Putamen (tissue), 1 donor: ENCODE results near the gene SCLY.
A peak's percentile ranks its signal among the peaks of the same experiment; 100 is the strongest.
"Not testable (repeated sequence)": the region's sequence is repeated elsewhere in the genome, so short reads cannot be mapped to it uniquely, and the experiment has no call there.

ENCODE experiments used
- DNase-seq: peaks from one replicate; pipeline ENCODE4 v3.0.0-alpha.2; 2016; ENCODE audit warnings: low spot score

SCLY gene

DNA sequence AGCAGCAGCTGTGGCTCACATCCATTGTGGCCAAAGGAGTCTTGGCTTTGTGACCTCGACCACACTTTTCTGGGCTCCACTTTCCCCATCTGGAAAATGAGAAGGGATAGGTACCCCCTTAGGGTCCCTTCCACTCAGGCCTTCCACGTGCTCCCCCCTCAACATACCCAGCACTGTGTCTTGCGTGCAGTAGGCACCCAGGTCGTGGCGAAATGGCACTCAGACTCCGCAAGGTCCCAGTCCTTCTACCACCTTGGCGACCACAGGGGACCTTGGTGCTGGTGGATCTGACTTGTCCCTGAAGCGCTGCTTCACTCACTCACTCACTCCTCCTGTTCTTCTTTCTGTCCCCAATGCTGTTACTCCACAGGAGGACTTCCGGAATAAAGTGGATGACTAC lies 19.9 kb upstream of the SCLY start:
- no peak for DNase-seq

DNA sequence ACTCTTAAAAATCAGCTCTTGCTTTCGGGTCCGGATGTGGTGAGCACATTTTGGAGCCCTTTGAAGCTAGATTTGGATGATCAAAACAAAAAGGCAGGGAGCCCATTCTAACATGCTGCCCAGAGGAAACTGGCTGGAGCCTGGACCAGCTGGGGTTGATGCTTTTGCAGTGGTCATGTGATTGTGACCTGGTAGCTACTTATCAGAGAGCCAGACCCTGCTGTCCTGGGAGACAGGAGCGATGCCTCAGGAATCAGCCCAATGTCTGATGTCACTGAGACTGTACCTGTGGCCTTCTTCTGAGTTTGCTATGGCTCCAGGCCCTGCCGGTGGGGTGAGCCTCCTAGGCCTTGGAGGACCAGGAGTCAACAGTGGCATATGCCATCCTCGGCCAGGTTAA lies 18.7 kb upstream of the SCLY start:
- DNase-seq: no peak

DNA sequence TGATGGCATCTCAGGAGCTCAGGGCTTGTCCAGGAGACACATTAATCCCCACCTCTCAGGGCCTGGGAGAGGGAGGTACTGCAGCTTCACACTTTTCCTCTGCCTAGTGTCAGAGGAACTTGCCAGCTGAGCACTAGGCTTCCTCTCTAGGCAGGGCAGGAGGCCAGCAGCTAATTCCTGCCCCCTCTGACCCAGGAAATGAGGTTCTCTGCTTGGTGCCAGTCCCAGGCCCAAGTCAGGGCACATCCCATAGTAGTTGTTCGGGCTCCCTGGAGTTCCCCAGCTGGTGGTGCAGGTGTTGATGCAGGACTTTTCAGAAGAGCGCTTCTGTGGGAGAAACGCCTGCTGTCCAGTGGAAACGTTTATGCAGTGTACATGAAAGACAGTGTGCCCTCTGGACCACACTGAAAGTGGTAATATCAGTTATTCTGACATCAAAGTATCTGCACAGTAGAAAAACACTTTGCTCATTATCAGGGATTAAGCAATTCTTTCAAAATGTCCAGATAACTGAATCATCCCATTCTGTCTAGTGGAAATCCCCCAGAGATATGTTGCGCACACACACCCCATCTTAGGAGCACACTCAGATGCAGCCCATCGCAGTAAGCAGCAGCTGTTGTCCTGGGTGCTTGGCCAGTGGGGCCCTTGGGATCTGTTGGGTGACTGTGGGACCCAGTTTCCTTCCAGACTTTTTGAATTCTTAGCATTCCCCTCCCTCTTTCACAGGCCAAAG lies 17.8 kb upstream of the SCLY start:
- no peak for DNase-seq

DNA sequence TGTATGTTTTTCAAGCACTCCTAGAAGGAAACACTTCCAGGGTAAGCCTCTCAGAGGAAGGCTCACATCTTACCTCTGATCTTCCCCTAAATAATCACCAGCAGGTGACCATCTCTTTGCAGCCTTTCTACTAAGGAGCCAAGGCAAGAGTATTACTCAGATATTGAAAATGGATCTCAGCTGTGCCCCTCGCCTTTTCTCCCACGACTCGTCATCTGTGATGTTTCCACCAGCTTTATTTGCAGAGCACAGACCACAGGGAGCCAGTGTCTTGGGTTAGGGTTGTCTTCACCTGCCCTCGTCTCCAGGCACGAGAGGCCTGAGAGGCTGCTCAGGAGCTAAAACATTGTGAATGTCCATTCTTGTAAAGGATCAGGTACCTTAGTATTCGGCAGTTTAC lies 16.9 kb upstream of the SCLY start:
- DNase-seq: no peak

DNA sequence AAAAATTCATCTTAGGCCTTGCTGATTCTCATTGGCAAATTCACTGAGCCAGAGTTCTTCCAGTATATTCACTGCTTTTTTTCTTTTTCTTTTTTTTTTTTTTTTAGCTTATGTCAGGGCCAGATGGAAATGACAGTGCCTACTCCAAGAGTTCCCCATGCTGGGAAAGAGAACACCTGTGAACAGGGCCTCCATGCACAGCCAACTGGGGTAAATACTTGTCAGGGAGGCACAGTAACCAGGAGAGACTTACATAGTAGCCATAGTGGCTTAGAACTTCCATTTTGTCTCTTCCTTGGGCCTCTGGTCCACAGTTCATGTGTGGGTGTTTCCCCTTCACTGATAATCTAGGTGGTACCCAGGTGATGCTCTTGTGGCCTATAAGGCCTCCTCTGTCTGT lies 15.2 kb upstream of the SCLY start:
- no peak for DNase-seq

DNA sequence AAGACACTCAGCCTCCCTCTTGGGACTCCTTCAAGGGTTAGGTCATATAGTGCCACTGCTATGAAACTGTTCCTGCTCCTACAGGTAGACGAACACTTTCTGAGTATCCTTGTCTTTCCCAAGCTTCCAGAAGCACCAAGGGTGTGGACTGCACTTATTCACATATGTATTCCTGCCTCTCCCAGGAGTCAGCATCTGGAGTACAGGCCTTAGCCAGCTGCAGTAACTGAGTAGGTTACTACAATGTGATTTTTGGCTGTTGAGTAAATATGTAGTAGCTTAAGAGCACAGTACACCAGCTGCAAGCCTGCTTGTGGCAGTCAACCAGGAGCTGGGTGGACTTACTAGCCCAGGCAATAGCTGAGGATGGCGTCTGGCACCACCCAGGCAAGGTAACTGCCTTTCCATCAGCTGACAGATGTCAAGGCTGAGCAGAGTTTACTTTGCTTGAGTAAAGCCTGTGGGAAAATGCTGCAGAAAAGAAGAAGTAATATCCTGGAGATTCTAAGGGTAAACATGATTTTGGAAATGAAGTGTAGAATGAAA lies 14.0 kb upstream of the SCLY start:
- DNase-seq: no peak

DNA sequence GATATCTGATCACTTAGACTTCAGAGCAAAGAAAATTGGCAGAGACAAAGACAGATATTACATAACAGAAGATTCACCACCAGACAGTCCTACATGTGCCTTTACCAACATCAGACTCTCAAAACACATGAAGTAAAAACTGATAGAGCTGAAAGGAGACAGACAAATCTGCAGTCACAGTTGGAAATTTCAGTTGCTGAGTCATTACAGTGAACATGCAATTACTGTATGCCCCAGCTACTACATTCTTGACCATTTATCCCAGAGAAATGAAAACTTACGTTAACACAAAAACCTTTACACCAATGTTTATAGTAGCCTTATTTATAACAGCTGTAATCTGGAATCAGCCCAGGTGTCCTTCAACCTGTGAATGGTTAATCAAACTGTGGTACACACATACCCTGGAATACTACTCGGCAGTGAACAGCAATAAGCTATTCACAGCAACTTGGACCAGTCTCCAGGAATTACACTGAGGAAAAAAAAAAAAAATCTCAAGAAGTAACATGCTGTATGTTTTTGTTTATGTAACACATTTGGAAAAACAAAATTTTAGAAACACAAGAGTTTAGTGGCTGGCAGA lies 7.5 kb upstream of the SCLY start:
- DNase-seq: no peak

DNA sequence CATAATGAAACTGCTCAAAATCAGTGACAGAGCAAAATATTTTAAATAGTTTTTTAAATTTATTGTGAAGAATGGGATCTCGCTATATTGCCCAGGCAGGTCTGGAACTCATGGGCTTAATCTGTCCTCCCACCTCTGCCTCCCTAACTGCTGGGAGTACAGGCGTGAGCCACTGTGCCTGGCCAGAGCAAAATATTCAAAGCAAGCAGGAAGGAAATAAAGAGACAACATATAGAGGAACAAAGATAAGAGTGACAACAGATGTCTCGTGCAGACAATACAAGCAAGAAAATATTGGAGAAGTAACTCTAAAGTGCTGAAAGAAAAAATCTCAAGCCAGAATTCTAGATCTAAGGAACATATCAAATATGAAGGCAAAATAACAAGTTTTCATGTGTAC lies 5.0 kb upstream of the SCLY start:
- DNase-seq: no peak

DNA sequence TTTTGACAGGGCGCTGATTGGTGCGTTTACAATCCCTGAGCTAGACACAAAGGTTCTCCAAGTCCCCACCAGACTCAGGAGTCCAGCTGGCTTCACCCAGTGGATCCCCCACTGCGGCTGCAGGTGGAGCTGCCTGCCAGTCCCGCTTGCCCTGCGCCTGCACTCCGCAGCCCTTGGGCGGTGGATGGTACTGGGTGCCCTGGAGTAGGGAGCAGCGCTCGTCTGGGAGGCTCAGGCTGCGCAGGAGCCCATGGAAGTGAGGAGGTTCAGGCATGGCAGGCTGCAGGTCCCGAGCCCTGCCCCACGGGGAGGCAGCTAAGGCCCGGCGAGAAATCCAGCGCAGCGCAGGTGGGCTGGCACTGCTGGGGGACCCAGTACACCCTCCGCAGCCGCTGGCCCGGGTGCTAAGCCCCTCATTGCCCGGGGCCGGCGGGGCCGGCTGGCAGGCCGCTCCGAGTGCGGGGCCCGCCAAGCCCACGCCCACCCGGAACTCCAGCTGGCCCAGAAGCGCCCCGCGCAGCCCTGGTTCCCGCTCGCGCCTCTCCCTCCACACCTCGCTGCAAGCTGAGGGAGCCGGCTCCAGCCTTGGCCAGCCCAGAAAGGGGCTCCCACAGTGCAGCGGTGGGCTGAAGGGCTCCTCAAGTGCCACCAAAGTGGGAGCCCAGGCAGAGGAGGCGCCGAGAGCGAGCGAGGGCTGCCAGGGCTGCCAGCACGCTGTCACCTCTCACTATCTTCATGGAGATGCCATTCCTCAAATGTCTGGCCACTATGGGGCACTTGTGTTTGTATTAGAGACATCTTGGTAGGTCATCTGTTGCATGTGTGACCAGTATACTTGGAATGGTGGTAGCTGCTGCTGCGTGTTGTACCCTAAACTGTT lies 2.9 kb upstream of the SCLY start:
- DNase-seq: not testable (repeated sequence)

DNA sequence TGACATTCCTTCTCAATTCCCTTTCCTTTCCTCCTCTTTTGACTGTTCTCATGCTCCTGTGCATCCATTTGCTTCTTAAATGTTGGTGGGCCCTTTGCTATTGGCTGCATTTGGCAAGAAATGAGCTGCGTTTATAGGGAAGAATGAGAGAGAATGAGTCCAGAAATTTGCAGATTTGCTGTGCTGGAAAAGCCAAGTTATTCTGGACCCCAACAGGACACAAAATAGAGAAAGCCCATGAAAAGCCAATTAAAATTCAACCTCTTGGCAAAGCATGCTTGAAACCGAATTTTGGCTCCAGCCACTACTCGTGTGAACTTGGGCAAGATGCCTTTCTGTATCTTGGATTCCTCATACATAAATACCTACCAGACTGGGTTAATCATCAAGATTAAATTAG lies 1.3 kb upstream of the SCLY start:
- DNase-seq: no peak

DNA sequence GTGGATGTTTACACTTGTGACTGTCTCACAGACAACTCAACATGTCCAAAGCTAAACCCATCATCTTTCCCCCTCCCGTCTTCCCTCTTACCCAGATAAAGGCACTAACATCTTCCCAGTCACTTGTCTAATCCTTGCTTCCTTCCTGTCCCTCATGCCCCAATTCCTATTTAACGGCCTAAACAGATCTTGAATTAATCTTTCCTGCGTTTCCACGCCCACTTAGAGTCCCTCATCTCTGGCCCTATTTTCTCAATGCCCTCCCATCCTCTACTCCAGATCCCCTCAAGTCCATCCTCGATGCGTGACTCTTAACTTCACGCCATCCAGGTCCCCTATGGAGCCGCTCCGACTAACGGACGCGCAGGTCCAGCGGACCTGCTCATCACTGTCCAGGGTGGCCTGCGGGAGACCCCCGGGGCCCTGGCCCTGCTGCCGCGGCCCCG lies 682 bp upstream of the SCLY start:
- DNase-seq: peak; percentile 16

DNA sequence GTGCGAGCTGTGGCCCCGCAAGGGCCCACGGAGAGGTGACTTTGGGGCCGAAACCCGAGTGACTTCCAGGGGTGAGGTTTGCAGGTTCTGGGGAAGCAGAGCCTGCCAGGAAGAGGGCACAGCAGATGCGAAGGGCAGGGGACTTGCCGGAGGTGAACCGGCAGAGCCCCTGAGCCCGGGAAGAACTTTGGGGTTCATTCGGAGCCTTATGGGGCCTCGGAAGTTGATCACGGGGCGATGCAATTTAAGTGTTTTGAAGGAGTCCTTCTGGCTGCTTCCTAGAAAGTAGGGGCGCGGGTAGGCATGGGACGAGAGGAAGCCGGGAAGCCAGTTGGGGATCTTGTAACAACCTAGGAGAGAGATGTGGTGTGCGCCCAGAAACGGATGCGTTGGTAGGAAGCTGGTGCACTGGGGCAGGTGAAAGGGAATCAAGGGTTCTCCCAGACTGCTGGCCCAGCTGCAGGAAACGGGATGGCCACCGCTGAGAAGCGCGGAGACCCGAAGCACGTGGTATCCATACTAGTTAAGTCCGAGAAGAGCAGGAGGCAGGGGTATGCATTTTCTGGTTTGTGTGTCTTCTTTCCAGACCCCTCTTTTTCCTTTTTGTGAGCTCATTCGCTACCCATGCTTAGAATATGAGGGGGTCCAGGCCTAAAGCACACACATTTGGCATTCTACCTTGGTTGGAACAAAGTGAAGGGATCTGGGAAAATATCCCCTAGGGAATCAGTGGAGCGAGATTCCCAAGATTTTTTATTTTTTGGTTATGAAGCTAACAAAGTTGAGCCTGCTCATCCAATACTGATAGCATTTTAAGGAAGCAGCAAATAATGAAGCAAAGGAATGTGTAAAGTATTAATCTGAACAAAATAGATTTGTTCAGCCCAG lies 758 bp downstream of the SCLY start:
- no peak for DNase-seq

DNA sequence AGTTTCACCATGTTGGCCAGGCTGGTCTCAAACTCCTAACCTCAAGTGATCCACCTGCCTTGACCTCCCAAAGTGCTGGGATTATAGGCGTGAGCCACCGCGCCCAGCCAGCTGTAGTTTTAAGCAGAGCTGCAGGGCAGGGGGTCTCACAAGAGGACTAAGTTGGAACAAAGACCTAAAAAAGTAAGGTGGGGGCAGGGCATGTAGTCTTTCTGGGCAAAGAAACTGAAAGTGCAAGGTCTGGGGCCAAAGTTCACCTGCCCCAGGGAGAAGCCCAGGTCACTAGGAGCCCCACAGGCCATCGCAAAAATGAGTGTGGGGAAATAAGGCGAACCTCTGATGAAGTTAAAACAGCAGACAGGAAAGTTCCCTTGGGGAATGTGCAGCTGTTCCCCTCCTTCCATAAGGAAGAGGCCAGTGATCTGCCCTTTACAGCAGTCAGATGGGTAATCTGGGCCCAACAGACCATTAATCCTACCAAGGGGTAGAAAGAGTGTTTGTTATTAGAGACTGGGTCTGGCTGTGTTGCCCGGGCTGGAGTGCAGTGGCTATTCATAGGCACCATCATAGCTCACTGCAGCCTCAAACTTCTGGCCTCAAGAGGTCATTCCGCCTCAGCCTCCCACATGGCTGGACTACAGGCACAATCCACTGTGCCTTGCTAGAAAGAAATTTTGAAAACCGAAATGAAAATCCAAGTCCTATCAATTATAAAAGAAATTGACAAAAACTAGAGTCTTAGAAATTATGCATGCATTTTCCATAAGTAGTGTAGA lies 2.8 kb downstream of the SCLY start:
- DNase-seq: no peak

DNA sequence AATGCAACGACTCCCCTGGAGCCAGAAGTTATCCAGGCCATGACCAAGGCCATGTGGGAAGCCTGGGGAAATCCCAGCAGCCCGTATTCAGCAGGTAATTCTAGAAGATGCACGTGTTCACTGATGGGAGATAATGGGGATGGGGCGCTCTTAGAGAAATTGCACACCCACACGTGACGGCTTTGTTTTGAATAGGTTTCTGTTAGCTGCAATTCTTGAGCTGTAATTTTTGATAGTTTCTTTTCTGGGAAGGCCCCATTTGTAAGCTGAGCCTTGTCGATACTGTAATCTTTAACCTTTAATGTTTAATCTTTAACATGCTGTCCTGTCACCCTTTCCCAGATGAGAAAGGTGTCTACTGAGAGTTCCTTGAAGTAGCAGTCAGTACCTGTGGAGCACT lies 3.6 kb downstream of the SCLY start:
- no peak for DNase-seq

DNA sequence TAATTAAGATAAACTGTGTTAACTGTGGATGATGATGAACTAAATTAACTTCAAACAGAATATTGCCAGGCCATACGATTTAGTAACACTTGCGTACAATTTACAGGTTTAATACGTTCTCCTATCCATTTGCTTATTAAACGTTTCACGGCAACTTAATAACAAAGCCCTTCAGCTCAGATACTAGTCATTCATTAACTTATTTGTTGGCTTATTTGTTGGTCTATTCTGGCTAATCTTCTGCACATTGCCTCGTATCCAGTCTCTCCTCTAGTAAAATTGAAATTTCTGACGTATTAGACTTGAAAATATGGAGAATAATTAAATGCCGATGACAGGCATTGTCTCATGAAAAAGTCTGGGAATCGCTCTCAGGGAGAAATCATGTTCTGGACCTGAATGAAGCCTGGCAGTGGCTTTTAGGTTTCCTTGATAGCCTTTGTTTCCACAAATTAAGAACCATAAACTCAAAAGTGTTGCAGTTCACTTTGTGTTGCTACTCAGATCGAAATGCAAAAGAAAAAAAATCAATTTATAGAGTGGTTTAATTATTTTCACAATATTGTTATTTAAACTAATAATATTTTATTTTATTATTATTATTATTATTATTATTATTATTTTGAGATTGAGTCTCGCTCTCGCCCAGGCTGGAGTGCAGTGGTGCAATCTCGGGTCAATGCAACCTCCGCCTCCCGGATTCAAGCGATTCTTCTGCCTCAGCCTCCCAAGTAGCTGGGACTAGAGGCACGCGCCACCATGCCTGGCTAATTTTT lies 4.5 kb downstream of the SCLY start:
- no peak for DNase-seq

DNA sequence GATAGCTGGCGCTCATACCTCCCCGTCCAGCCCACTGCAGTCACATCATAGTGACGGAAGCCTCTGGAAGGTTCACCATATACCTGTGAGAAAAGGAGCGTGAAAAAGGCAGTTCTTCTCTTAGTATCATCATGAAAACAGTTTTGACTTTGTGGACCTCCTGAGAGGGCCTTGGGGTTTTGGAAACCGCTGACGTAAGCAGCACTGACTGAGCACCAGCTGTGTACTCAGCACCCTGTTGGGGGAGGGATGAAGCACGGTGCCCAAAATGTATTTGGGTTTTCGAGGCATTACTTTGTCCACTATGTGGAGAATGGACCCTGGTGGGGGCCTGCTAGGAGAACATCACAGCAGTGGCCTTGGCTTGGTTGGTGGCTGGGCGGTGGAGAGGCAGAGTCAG lies 5.4 kb downstream of the SCLY start:
- no peak for DNase-seq

DNA sequence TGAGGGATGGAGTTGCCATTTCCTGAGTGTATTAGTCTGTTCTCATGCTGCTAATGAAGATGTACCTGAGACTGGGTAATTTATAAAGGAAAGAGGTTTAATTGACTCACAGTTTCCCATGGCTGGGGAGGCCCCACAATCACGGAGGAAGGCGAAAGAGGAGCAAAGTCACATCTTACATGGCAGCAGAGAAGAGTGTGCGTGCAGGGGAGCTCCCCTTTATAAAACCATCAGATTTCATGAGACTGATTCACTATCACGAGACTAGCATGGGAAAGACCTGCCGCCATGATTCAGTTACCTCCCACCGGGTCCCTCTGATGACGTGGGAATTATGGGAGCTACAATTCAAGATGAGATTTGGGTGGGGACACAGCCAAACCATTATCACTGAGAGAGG lies 5.9 kb downstream of the SCLY start:
- DNase-seq: not testable (repeated sequence)

DNA sequence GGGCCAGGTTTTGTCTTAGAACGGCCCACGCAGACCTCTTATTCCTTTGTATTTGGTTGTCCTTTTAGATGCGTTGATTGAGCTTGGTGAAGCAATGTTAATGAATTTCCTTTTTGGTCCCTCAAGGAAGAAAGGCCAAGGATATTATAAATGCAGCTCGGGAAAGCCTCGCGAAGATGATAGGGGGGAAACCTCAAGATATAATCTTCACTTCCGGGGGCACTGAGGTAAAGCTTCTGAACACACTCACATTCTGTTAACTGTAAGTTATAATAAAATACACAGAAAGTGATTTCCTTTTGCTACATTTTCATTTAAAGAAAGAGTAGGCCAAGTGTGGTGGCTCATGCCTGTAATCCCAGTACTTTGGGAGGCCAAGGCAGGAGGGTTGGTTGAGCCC lies 7.1 kb downstream of the SCLY start:
- no peak for DNase-seq

DNA sequence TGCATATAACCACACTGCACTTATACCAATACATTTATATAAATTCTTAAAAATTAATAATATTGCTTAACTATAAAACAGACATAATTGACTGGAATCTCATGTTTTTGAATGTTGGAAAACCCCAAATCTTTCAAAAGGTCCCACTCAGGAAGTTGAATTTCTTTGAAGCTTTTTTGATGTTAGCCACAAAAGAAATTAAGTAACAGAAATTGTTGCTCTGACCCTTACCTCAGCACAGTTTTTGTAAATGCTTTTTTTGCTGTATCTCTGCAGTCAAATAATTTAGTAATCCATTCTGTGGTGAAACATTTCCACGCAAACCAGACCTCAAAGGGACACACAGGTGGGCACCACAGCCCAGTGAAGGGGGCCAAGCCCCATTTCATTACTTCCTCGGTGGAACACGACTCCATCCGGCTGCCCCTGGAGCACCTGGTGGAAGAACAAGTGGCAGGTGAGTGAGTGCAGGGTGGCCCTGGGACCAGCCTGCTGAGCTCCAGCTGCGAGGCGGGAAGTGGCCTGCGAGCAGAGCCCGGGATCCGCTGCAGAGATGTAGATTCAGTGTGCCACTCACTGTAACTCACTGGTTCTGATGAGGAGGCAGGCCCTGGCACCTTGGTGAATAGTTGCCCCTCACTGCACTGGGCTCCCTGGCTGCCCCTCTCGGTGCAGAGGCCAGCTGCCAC lies 8.4 kb downstream of the SCLY start:
- DNase-seq: no peak

DNA sequence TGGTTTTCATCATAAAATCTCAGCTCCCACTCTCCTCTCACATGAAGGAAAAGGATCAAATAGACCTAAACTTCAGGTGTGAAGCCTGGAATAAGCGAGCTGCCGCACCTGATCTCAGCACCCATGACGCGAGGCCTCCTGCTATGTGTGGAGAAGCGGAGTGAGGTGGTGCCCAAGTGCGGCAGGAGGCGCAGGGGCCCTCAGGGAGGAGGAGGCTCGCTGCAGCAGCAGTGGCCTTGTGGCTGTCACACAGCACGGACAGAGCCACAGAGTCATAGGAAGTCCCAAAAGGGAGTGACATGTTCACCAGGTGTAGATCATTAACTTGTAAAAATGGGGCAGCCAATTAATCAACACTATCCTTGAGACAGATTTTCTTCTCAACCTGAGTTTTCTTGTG lies 9.1 kb downstream of the SCLY start:
- no peak for DNase-seq
